Mesenchymal stem cell (in vitro differentiated cells and primary cell): ENCODE results near the gene SUDS3.

ENCODE experiments used
- DNase-seq: peaks from one replicate; pipeline ENCODE4 v3.0.0-alpha.2; 2013
- H2AFZ ChIP-seq: one replicate; pipeline ENCODE4 v1.6.1; 2013; ENCODE audit warnings: low read depth, mild to moderate bottlenecking, control low read depth, inconsistent platforms, low read length, moderate library complexity
- H2AK5ac ChIP-seq: 2 replicates; pipeline ENCODE4 v1.6.1; 2013; ENCODE audit warnings: low read length, moderate library complexity, mild to moderate bottlenecking, inconsistent platforms; ENCODE audit not compliant: severe bottlenecking
- H2BK120ac ChIP-seq: one replicate; pipeline ENCODE4 v1.6.1; 2013; ENCODE audit warnings: low read depth, mild to moderate bottlenecking, inconsistent platforms, low read length, moderate library complexity
- H2BK12ac ChIP-seq, 2 experiments: one replicate each; pipeline ENCODE4 v1.6.1; 2013; ENCODE audit warnings: inconsistent platforms in 2 of 2, low read length in 2 of 2, mild to moderate bottlenecking in 2 of 2, moderate library complexity in 2 of 2, control low read depth in 1 of 2
- H2BK15ac ChIP-seq: one replicate; pipeline ENCODE4 v1.6.1; 2013; ENCODE audit warnings: mild to moderate bottlenecking, low read depth, inconsistent platforms; ENCODE audit not compliant: poor library complexity, severe bottlenecking
- H2BK5ac ChIP-seq: 2 replicates; pipeline ENCODE4 v1.6.1; 2013; ENCODE audit warnings: low read depth, mild to moderate bottlenecking, low read length, control low read depth, inconsistent platforms; ENCODE audit not compliant: poor library complexity, severe bottlenecking
- H3K14ac ChIP-seq, 2 experiments: one replicate each; pipeline ENCODE4 v1.6.1; 2013; ENCODE audit warnings: inconsistent platforms in 2 of 2, low read length in 2 of 2, control low read depth in 1 of 2, mild to moderate bottlenecking in 1 of 2, moderate library complexity in 1 of 2
- H3K18ac ChIP-seq, 2 experiments: one replicate each; pipeline ENCODE4 v1.6.1; 2013; ENCODE audit warnings: inconsistent platforms in 2 of 2, low read length in 2 of 2, control low read depth in 1 of 2, low read depth in 1 of 2, mild to moderate bottlenecking in 1 of 2
- H3K23ac ChIP-seq, 2 experiments: one replicate each; pipeline ENCODE4 v1.6.1; 2013; ENCODE audit warnings: inconsistent platforms in 2 of 2, low read length in 2 of 2, mild to moderate bottlenecking in 2 of 2, moderate library complexity in 2 of 2, control low read depth in 1 of 2
- H3K27ac ChIP-seq: 2 replicates; pipeline ENCODE4 v1.5.1; 2013; ENCODE audit warnings: mild to moderate bottlenecking, moderate library complexity, low read length, control low read depth, inconsistent platforms; ENCODE audit not compliant: poor library complexity, severe bottlenecking
- H3K27me3 ChIP-seq, 2 experiments: 2 replicates each; pipeline versions ENCODE4 v1.6.1 to v1.7.0; 2013; ENCODE audit warnings: low read length in 2 of 2, mild to moderate bottlenecking in 2 of 2, moderate library complexity in 2 of 2, control low read depth in 1 of 2, inconsistent platforms in 1 of 2; ENCODE audit not compliant: control insufficient read depth in 1 of 2, insufficient read depth in 1 of 2
- H3K36me3 ChIP-seq, 2 experiments: 2 replicates each; pipeline versions ENCODE4 v1.6.1 to v1.7.0; 2013; ENCODE audit warnings: low read length in 2 of 2, control low read depth in 1 of 2, inconsistent platforms in 1 of 2, low read depth in 1 of 2, mild to moderate bottlenecking in 1 of 2; ENCODE audit not compliant: insufficient read depth in 2 of 2, control insufficient read depth in 1 of 2
- H3K4ac ChIP-seq, 2 experiments: one replicate each; pipeline ENCODE4 v1.6.1; 2013; ENCODE audit warnings: inconsistent platforms in 2 of 2, low read length in 2 of 2, mild to moderate bottlenecking in 2 of 2, moderate library complexity in 2 of 2, control low read depth in 1 of 2, low read depth in 1 of 2
- H3K4me1 ChIP-seq: 2 replicates; pipeline ENCODE4 v1.6.1; 2013; ENCODE audit warnings: low read depth, low read length, control low read depth; ENCODE audit not compliant: control insufficient read depth, insufficient read depth
- H3K4me2 ChIP-seq: 2 replicates; pipeline ENCODE4 v1.6.1; 2013; ENCODE audit warnings: low read length, mild to moderate bottlenecking, inconsistent platforms; ENCODE audit not compliant: poor library complexity, severe bottlenecking
- H3K4me3 ChIP-seq, 2 experiments: 2 replicates each; pipeline versions ENCODE4 v1.5.1 to v1.7.0; 2013; ENCODE audit warnings: low read length in 2 of 2, mild to moderate bottlenecking in 2 of 2, control low read depth in 1 of 2, low read depth in 1 of 2; ENCODE audit not compliant: insufficient read depth in 1 of 2
- H3K79me1 ChIP-seq: replicated peaks from 2 replicates; pipeline ENCODE4 v1.6.1; 2013; ENCODE audit warnings: mild to moderate bottlenecking, control low read depth, low read length, inconsistent platforms; ENCODE audit not compliant: poor library complexity, severe bottlenecking
- H3K9ac ChIP-seq: 2 replicates; pipeline ENCODE4 v1.7.0; 2013; ENCODE audit warnings: mild to moderate bottlenecking, low read length, moderate library complexity
- H3K9me3 ChIP-seq: 2 replicates; pipeline ENCODE4 v1.7.0; 2013; ENCODE audit warnings: mild to moderate bottlenecking, low read length; ENCODE audit not compliant: control insufficient read depth
- H4K8ac ChIP-seq: one replicate; pipeline ENCODE4 v1.6.1; 2013; ENCODE audit warnings: inconsistent platforms, mild to moderate bottlenecking, low read length, moderate library complexity
- H4K91ac ChIP-seq: one replicate; pipeline ENCODE4 v1.6.1; 2013; ENCODE audit warnings: mild to moderate bottlenecking, low read length, inconsistent platforms
- WGBS: methylation state at CpG from one replicate; pipeline ENCODE4 v1.1.7; 2013; ENCODE audit warnings: mixed read lengths; 5-methylcytosine and 5-hydroxymethylcytosine counted together

Gene SUDS3

DNA sequence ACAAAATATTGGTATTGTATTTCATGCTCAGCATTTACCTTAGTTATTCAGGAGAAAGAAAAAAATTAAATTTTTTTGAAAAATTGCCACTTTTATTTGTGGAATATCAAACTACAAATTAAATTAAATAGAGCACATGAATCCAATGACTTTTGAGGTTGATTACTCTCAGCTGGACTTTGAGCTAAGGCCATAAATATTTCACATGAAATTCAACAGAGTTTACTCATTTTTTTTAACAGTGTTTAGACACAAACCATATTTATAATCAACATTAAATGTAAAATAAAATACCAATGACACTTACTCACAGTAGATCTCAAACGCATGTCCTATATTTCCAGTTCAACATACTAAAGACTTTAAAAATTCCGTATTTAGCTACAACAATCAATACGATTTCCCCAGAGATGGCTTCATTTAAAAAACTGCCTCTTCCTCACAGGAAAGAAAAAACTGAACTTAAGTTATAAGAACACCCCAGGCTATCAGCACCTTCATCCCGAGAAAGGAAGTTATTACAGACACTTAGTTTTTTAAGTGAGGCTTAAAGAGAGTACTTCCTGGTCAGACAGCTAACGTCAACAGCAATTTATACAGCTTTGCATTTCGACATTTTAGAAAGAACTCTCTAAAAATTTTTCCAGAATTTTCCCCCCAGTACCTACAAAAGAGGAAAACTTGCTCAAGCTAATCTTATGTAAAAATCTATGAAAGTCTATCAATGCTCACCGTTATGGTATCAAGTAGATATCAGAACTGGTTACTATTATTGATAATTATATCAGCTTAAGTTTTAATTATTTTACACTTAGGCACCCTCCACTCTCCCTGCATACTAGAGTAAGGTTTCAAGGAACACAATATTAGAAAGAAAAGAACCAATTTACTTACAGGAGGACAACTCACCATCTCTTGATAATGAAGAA, 17.5 kb upstream of the SUDS3 start:
- H3K9ac ChIP-seq, result peak overlapping the region; percentile 89
- H4K91ac ChIP-seq, result no peak overlapping the region
- H3K27ac ChIP-seq, result no peak overlapping the region
- no peak overlapping the region for H3K4me3 ChIP-seq
- H4K8ac ChIP-seq, result no peak overlapping the region
- H2BK120ac ChIP-seq, result no peak overlapping the region
- no peak overlapping the region for H3K14ac ChIP-seq
- no peak overlapping the region for H3K18ac ChIP-seq
- H2AK5ac ChIP-seq, result no peak overlapping the region
- H3K27me3 ChIP-seq, result no peaks in the 10 kb centered on the region
- H3K23ac ChIP-seq, result no peak overlapping the region
- H2AFZ ChIP-seq, result no peak overlapping the region
- no peak overlapping the region for H3K4me2 ChIP-seq
- peaks cover 11% of the 10 kb centered on the region for H3K79me1 ChIP-seq
- H2BK5ac ChIP-seq, result no peak overlapping the region
- no peaks in the 10 kb centered on the region for H3K9me3 ChIP-seq
- no peak overlapping the region for H3K4ac ChIP-seq
- H2BK15ac ChIP-seq, result no peak overlapping the region
- no peak for DNase-seq
- H2BK12ac ChIP-seq, result no peak overlapping the region
- H3K4me1 ChIP-seq, result peaks cover 3% of the 10 kb centered on the region
- no peaks in the 10 kb centered on the region for H3K36me3 ChIP-seq
- 43% methylated on average over 6 of the region's 7 CpGs for WGBS

DNA sequence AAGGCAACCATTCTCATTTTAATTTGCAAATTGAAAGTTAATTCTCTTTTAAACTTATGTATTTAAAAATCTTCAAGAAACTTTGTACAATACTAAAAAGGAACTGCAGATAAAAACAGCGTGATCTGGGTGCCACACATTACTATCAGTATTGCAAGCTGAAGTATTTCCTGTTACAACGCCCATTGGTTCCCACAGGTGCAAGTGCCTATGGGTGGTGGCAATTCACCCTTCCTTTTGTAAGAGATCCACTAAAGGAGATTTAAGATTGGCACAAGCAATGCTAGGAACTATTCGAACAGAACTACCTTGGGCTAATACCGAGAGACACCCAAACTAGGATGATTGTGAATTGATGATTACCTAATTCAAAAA, 16.8 kb upstream of the SUDS3 start:
- DNase-seq, result no peak
- Histone ChIP-seq H3K18ac (no peak overlapping the region), H2BK15ac (no peak overlapping the region), H2BK5ac (no peak overlapping the region), H4K91ac (no peak overlapping the region), H3K23ac (no peak overlapping the region), H3K4me3 (no peak overlapping the region), H3K14ac (no peak overlapping the region), H3K27me3 (no peaks in the 10 kb centered on the region), H3K4ac (no peak overlapping the region), H2AK5ac (no peak overlapping the region), H2BK12ac (no peak overlapping the region), H2AFZ (no peak overlapping the region), H4K8ac (no peak overlapping the region), H3K4me2 (no peak overlapping the region), H2BK120ac (no peak overlapping the region), H3K27ac (no peak overlapping the region), H3K9ac (no peak overlapping the region), H3K4me1 (peaks cover 3% of the 10 kb centered on the region), H3K79me1 (peaks cover 7% of the 10 kb centered on the region), H3K9me3 (no peaks in the 10 kb centered on the region), H3K36me3 (no peaks in the 10 kb centered on the region)
- 86% methylated on average over 2 of the region's 4 CpGs for WGBS

DNA sequence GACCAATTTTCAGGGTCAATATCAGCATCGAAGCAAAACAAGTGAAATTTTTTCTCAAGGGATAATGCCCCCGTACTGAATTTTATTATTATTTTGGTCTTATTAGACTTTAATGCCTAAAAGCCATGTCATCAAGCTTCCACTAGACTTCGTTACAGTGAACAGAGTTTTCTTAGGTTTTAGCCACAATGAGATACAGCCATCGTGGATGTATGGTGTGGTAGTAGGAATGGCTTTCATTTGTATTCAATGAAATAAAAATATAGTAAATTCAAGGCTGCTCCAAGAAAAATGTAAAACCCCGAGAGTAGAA, 15.3 kb upstream of the SUDS3 start:
- Histone ChIP-seq H3K23ac (no peak overlapping the region), H2BK15ac (no peak overlapping the region), H3K9me3 (no peaks in the 10 kb centered on the region), H3K4me1 (peaks cover 3% of the 10 kb centered on the region), H3K9ac (peak overlapping the region; percentile 75), H2BK120ac (no peak overlapping the region), H2AK5ac (no peak overlapping the region), H3K27ac (peak overlapping the region; percentile 53), H2AFZ (no peak overlapping the region), H3K14ac (no peak overlapping the region), H3K36me3 (no peaks in the 10 kb centered on the region), H2BK5ac (no peak overlapping the region), H3K4me3 (no peak overlapping the region), H3K79me1 (peaks cover 12% of the 10 kb centered on the region), H3K4ac (no peak overlapping the region), H3K27me3 (no peaks in the 10 kb centered on the region), H3K18ac (no peak overlapping the region), H3K4me2 (no peak overlapping the region), H4K91ac (no peak overlapping the region), H2BK12ac (no peak overlapping the region), H4K8ac (no peak overlapping the region)
- no peak for DNase-seq
- WGBS, result no CpG with 5 or more reads among the region's 5 CpGs

DNA sequence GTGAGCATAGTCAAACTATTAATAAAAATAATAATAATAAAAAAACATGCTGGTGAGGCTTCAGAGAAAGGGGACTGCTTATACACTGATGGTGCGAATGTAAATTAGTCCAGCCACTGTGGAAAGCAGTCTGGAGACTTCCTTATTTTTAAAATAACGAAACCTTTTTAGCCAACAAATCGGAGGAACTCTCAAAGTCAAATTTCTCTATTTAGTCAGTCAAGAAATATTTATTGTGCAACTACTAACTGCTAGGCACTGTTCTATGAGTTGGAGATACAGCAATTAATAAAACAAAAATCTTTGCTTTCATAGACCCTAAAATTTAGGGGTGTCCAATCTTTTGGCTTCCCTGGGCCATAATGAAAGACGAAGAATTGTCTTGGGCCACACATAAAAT, 14.5 kb upstream of the SUDS3 start:
- 100% methylated on average over 3 of the region's 4 CpGs for WGBS
- H3K27ac ChIP-seq, result no peak overlapping the region
- H3K9me3 ChIP-seq, result no peaks in the 10 kb centered on the region
- H2AFZ ChIP-seq, result no peak overlapping the region
- H3K4ac ChIP-seq, result no peak overlapping the region
- H2BK15ac ChIP-seq, result no peak overlapping the region
- H3K4me3 ChIP-seq, result no peak overlapping the region
- no peak overlapping the region for H4K8ac ChIP-seq
- no peaks in the 10 kb centered on the region for H3K4me1 ChIP-seq
- H3K4me2 ChIP-seq, result no peak overlapping the region
- no peak for DNase-seq
- no peak overlapping the region for H2BK12ac ChIP-seq
- no peaks in the 10 kb centered on the region for H3K36me3 ChIP-seq
- H4K91ac ChIP-seq, result no peak overlapping the region
- no peak overlapping the region for H3K18ac ChIP-seq
- H2BK5ac ChIP-seq, result no peak overlapping the region
- H2AK5ac ChIP-seq, result no peak overlapping the region
- H3K23ac ChIP-seq, result no peak overlapping the region
- H3K79me1 ChIP-seq, result peaks cover 15% of the 10 kb centered on the region
- H3K9ac ChIP-seq, result no peak overlapping the region
- H3K27me3 ChIP-seq, result no peaks in the 10 kb centered on the region
- no peak overlapping the region for H3K14ac ChIP-seq
- no peak overlapping the region for H2BK120ac ChIP-seq
